ENCODE results near the gene CASD1.

Gene CASD1

DNA sequence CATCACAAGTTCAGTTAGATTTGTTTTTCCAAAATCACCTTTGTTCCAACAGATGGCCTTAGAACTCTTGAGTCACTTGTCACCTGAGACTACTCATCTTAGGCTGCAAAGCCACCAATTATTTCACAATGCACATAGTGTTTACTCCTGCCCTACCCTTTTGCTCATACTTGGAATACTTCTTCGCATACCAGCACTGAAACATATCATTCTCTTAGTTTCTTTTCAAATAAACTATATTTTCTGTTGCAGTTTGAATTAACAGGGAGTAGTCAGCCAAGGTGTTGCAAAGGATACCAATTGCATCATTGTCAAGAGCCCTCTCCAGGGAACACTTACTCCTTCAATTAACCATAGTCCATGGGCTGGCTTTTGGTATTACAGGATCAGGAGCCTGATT is 71.0 kb downstream of the CASD1 start:
- peak; percentile 52 for DNase-seq (ENCODE audit: low read depth)

- DNase-seq (ENCODE audit: low read depth), result peak; percentile 24
Measured at GRCh38 chr7:94584113-94584512, 74.5 kb downstream of the CASD1 start.

GRCh38 chr7:94588075-94588474 is 78.5 kb downstream of the CASD1 start:
- DNase-seq (ENCODE audit: low read depth), result no peak

DNA sequence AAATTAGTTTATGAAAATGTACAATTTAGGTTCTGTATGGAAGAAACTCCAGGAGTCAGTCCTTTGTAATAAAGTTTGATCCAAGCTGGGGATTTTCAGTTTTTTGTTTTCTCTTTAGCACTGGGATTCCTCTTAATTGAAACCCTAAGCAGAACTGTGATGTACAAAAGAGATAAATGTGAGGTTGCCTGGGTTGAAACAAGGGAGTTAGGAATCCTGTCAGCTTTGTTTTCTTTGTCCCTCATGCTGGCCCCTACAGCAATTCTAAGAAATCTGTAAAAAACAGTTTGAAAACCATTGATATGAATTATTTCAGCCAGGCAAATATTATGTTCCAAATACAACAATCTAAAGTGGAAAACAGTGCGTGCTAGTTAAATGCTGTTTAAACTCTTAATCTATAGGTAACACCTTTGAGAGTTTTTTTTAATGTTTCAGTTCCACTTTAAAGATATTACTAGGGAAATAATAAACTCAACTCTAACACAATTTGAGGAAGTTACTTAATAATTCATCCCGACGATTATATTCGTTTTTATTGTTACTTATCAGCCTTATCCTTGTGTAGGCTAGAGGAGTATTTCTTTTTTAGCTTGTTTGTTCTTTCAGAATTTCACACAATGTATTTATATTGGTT is 81.0 kb downstream of the CASD1 start:
- no peak for DNase-seq (ENCODE audit: low read depth)

GRCh38 chr7:94591176-94591575 is 81.6 kb downstream of the CASD1 start:
- DNase-seq (ENCODE audit: low read depth), result no peak

GRCh38 chr7:94594882-94595281 is 85.3 kb downstream of the CASD1 start:
- DNase-seq (ENCODE audit: low read depth), result no peak

- no peak for DNase-seq (ENCODE audit: low read depth)
Measured at GRCh38 chr7:94595717-94596116, 86.1 kb downstream of the CASD1 start.

- DNase-seq (ENCODE audit: low read depth), result no peak
Measured at GRCh38 chr7:94600267-94600666, 90.7 kb downstream of the CASD1 start.

DNA sequence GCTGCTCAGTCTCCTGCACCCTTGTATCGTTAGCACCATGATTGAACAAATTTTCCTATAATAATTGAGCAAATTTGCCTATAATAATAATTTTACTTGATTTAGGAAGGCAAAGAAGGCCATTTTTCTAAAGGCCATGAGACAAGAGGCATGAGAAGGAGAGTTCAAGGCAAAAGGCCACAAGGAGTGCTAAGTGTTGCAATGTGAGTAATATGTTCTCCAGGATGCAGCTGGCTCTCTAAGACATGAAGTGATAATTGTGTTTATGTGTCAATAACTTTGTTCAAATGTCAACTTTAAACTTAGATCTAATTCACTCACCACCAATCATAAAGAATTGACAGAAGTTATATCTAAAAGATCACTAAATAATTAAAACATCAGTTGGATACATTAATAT is 92.6 kb downstream of the CASD1 start:
- DNase-seq (ENCODE audit: low read depth), result no peak

- DNase-seq (ENCODE audit: low read depth), result no peak
Measured at GRCh38 chr7:94605031-94605430, 95.4 kb downstream of the CASD1 start.

Measured in fibroblast of gingiva (primary cell).